Neural progenitor cell (in vitro differentiated cells): Measurements from ENCODE around the gene DIAPH2. TPM values are rescaled to one million over a fixed set of nuclear protein-coding genes. Genes with fewer than 3 reads are reported as not detected.

Experiments
- DNase-seq: peaks from one replicate; pipeline ENCODE4 v3.0.0-alpha.2; 2016; ENCODE audit warnings: low spot score
- H2AFZ ChIP-seq: fragments of 200-600 bp; sonication (generic); replicated peaks from 2 replicates; pipeline ENCODE4 v1.6.1; 2016; ENCODE audit warnings: antibody characterized with exemption
- H3F3A ChIP-seq: fragments of 200-600 bp; sonication (generic); 2 replicates; pipeline ENCODE4 v1.6.1; 2016; ENCODE audit warnings: antibody characterized with exemption, low read depth
- H3K27ac ChIP-seq: fragments of 200-600 bp; sonication (generic); 2 replicates; pipeline ENCODE4 v1.5.1; 2016; ENCODE audit warnings: mild to moderate bottlenecking
- H3K27me3 ChIP-seq: fragments of 200-600 bp; sonication (generic); 2 replicates; pipeline ENCODE4 v1.6.1; 2016; ENCODE audit warnings: mild to moderate bottlenecking, moderate library complexity
- H3K36me3 ChIP-seq: fragments of 200-600 bp; sonication (generic); 2 replicates; pipeline ENCODE4 v1.5.1; 2016
- H3K4me1 ChIP-seq: fragments of 200-600 bp; sonication (generic); 2 replicates; pipeline ENCODE4 v1.6.1; 2016; ENCODE audit warnings: mixed run types
- H3K4me2 ChIP-seq: fragments of 200-600 bp; sonication (generic); 2 replicates; pipeline ENCODE4 v1.6.1; 2016
- H3K4me3 ChIP-seq: fragments of 200-600 bp; sonication (generic); 2 replicates; pipeline ENCODE4 v1.5.1; 2016
- H3K79me2 ChIP-seq: fragments of 200-600 bp; sonication (generic); 2 replicates; pipeline ENCODE4 v1.6.1; 2016; ENCODE audit warnings: low read depth
- H3K9ac ChIP-seq: fragments of 200-600 bp; sonication (generic); 2 replicates; pipeline ENCODE4 v1.6.1; 2016
- H3K9me3 ChIP-seq: fragments of 200-600 bp; sonication (generic); 2 replicates; pipeline ENCODE4 v1.5.1; 2016; ENCODE audit warnings: low read depth
- H4K20me1 ChIP-seq: fragments of 200-600 bp; sonication (generic); 2 replicates; pipeline ENCODE4 v1.6.1; 2016; ENCODE audit warnings: low read depth
- H3K27ac Mint-ChIP-seq: 3 replicates; pipeline ENCODE4 v1.8.0; 2021; ENCODE audit warnings: mixed read lengths
- H3K27me3 Mint-ChIP-seq: 2 replicates; pipeline ENCODE4 v1.8.0; 2022; ENCODE audit warnings: low read depth, mild to moderate bottlenecking, inconsistent platforms, moderate library complexity, mixed read lengths; ENCODE audit not compliant: insufficient read depth
- H3K36me3 Mint-ChIP-seq: 3 replicates; pipeline ENCODE4 v1.8.0; 2021; ENCODE audit warnings: mixed read lengths
- H3K4me1 Mint-ChIP-seq: 3 replicates; pipeline ENCODE4 v1.8.0; 2021; ENCODE audit warnings: mixed read lengths
- H3K4me3 Mint-ChIP-seq: 3 replicates; pipeline ENCODE4 v1.8.0; 2021; ENCODE audit warnings: mild to moderate bottlenecking, moderate library complexity, mixed read lengths
- H3K9me3 Mint-ChIP-seq: 3 replicates; pipeline ENCODE4 v1.8.0; 2020; ENCODE audit warnings: mixed read lengths
- CTCF ChIP-seq: fragments of 200-600 bp; sonication (generic); IDR thresholded peaks from 2 replicates; pipeline ENCODE4 v1.5.1; 2017; ENCODE audit warnings: antibody characterized with exemption, mild to moderate bottlenecking
- EZH2 ChIP-seq: fragments of 200-600 bp; sonication (generic); IDR thresholded peaks from 2 replicates; pipeline ENCODE4 v1.6.1; 2017; ENCODE audit warnings: antibody characterized with exemption, mild to moderate bottlenecking, moderate library complexity
- EZH2phosphoT487 ChIP-seq: fragments of 200-600 bp; sonication (generic); IDR thresholded peaks from 2 replicates; pipeline ENCODE4 v1.6.1; 2017; ENCODE audit warnings: antibody characterized with exemption
- small RNA-seq: library from RNA; depleted of rRNA; stranded (forward); fragments of <200 nt; gene quantifications from one replicate; pipeline ENCODE3, GENCODE V24; 2015
- total RNA-seq: library from RNA; depleted of rRNA; stranded (reverse); fragments of >200 nt; gene quantifications from 2 replicates; pipeline ENCODE4 v1.2.3, GENCODE V29; 2015; ENCODE audit warnings: low replicate concordance

The DIAPH2 gene
- total RNA-seq, 1 donor from 2014 or later = 24.0 TPM

DNA sequence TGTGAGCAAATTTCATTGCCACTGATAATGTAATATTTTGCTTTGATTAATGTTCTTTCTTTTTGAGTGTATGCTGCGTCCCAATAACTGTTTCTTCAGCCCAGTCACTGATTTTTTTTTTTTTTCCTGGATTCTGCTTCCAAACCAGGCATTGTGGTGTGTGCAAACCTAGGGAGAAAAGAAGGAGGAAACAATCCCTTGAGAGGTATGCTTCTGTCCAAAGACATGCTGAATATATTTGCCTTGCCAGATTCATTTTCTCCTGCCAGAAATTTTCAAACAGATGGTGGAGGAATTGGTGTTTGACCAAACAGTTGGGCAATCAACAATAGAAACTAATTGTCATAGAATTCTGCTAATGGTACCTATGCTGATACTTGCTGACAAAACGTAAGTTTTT, 952.6 kb downstream of the DIAPH2 start:
- H3K36me3 Mint-ChIP-seq = no peaks in the 10 kb centered on the region
- Histone ChIP-seq H3K79me2 (no peaks in the 10 kb centered on the region), H3K4me1 (peaks cover 46% of the 10 kb centered on the region), H4K20me1 (no peaks in the 10 kb centered on the region), H3K4me2 (peak overlapping the region; percentile 29), H3K4me3 (no peak overlapping the region), H3F3A (peaks cover 41% of the 10 kb centered on the region), H3K9ac (no peak overlapping the region), H3K27ac (no peak overlapping the region), H2AFZ (no peak overlapping the region), H3K27me3 (no peaks in the 10 kb centered on the region), H3K36me3 (no peaks in the 10 kb centered on the region), H3K9me3 (no peaks in the 10 kb centered on the region)
- DNase-seq = no peak
- H3K27me3 Mint-ChIP-seq = peaks cover 3% of the 10 kb centered on the region
- H3K27ac Mint-ChIP-seq = no peak overlapping the region
- no peak for TF ChIP-seq EZH2
- no peak for TF ChIP-seq EZH2phosphoT487
- no peak for TF ChIP-seq CTCF
- no peak overlapping the region for H3K4me3 Mint-ChIP-seq
- H3K4me1 Mint-ChIP-seq = peaks cover 45% of the 10 kb centered on the region
- H3K9me3 Mint-ChIP-seq = peaks cover 2% of the 10 kb centered on the region

DNA sequence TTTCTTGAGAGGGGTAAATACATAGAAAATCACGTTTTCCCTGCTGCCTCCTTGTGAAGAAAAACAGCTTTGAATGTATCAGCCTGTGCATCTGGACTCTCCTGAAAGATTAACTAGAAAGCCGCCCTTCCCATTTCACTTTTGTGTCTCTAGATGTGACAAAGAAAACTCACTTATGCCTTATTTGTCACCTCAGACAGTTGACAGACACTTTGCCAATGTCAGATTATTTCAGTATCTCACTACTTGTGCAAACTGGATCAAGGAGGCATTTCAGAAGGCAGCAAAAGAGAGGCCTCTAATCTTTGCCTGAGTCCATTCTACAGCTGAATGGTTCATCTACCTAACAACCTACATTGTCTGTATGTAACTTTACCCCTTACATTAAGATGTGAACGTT, 954.0 kb downstream of the DIAPH2 start:
- H3K27ac ChIP-seq = peak overlapping the region; percentile 84
- H3K9me3 ChIP-seq = peaks cover 6% of the 10 kb centered on the region
- H4K20me1 ChIP-seq = no peaks in the 10 kb centered on the region
- H3F3A ChIP-seq = peaks cover 41% of the 10 kb centered on the region
- TF ChIP-seq EZH2 = no peak
- no peak for TF ChIP-seq CTCF
- TF ChIP-seq EZH2phosphoT487 = no peak
- peak overlapping the region; percentile 6 for H3K4me3 ChIP-seq
- peak overlapping the region; percentile 55 for H3K4me2 ChIP-seq
- no peaks in the 10 kb centered on the region for H3K36me3 ChIP-seq
- no peaks in the 10 kb centered on the region for H3K79me2 ChIP-seq
- Mint-ChIP-seq H3K27ac (peak overlapping the region; percentile 78), H3K9me3 (peaks cover 5% of the 10 kb centered on the region), H3K36me3 (peaks cover 2% of the 10 kb centered on the region), H3K4me3 (no peak overlapping the region), H3K4me1 (peaks cover 45% of the 10 kb centered on the region), H3K27me3 (peaks cover 3% of the 10 kb centered on the region)
- peak; percentile 36 for DNase-seq
- no peaks in the 10 kb centered on the region for H3K27me3 ChIP-seq
- H3K4me1 ChIP-seq = peaks cover 46% of the 10 kb centered on the region
- H3K9ac ChIP-seq = no peak overlapping the region
- peak overlapping the region; percentile 52 for H2AFZ ChIP-seq

- H4K20me1 ChIP-seq = no peaks in the 10 kb centered on the region
- H3K9ac ChIP-seq = no peak overlapping the region
- H3K9me3 ChIP-seq = peaks cover 6% of the 10 kb centered on the region
- Mint-ChIP-seq H3K9me3 (peaks cover 12% of the 10 kb centered on the region), H3K27me3 (peaks cover 5% of the 10 kb centered on the region), H3K4me1 (peaks cover 45% of the 10 kb centered on the region), H3K4me3 (no peak overlapping the region), H3K36me3 (peaks cover 2% of the 10 kb centered on the region), H3K27ac (peak overlapping the region; percentile 90)
- H3K27me3 ChIP-seq = no peaks in the 10 kb centered on the region
- H3K4me1 ChIP-seq = peaks cover 46% of the 10 kb centered on the region
- H3K4me3 ChIP-seq = no peak overlapping the region
- TF ChIP-seq EZH2 (no peak), EZH2phosphoT487 (no peak), CTCF (no peak)
- peak overlapping the region; percentile 11 for H2AFZ ChIP-seq
- H3K79me2 ChIP-seq = no peaks in the 10 kb centered on the region
- peak; percentile 93 for DNase-seq
- peaks cover 41% of the 10 kb centered on the region for H3F3A ChIP-seq
- peak overlapping the region; percentile 55 for H3K4me2 ChIP-seq
- peak overlapping the region; percentile 84 for H3K27ac ChIP-seq
- H3K36me3 ChIP-seq = no peaks in the 10 kb centered on the region
These were observed 954.9 kb downstream of the DIAPH2 start for GRCh38 chrX:97639526-97639925.

Small RNAs within 50 kb of the gene (small RNA-seq; reads per million reads assigned to genes)
- not detected for gene RF00017
- gene RF00019 = not detected
- gene RN7SL74P = not detected

Other genes starting within 250 kb of the DIAPH2 start
- 0.22 and 0.34 TPM in 2 replicates for gene RPA4, start 199.1 kb downstream of the DIAPH2 start, total RNA-seq